CD14-positive monocyte (primary cell): ENCODE data around the gene THSD7A. TPM values are rescaled to one million over a fixed set of nuclear protein-coding genes. Genes with fewer than 3 reads are reported as not detected.

ENCODE experiments used
- DNase-seq, 3 donors: peaks; one replicate each; pipeline ENCODE4 v3.0.0-alpha.2; 2011 to 2022
- H2AFZ ChIP-seq: 2 replicates; pipeline ENCODE4 v1.6.0; 2012; ENCODE audit warnings: mild to moderate bottlenecking, low read depth, low read length, inconsistent platforms; ENCODE audit not compliant: insufficient read depth, poor library complexity, severe bottlenecking
- H3K27ac ChIP-seq, 2 donors: 1 replicate in 1 of 2; 2 replicates in 1 of 2; pipeline ENCODE4 v1.5.1; 2012 to 2013; ENCODE audit warnings: low read length in 2 of 2, control low read depth in 1 of 2, inconsistent platforms in 1 of 2, low read depth in 1 of 2, mild to moderate bottlenecking in 1 of 2
- H3K27me3 ChIP-seq, 2 donors: one replicate each; pipeline versions ENCODE4 v1.6.0 to v1.6.1; 2011 to 2013; ENCODE audit warnings: low read length in 2 of 2; ENCODE audit not compliant: control insufficient read depth in 2 of 2, insufficient read depth in 2 of 2
- H3K36me3 ChIP-seq, 2 donors: replicated peaks in 1 of 2; 1 replicate in 1 of 2; 2 replicates in 1 of 2; pipeline versions ENCODE4 v1.5.1 to v1.6.1; 2012 to 2013; ENCODE audit warnings: low read length in 2 of 2, control low read depth in 1 of 2, inconsistent platforms in 1 of 2, mild to moderate bottlenecking in 1 of 2; ENCODE audit not compliant: insufficient read depth in 2 of 2, control insufficient read depth in 1 of 2
- H3K4me1 ChIP-seq, 2 donors: 1 replicate in 1 of 2; 2 replicates in 1 of 2; pipeline versions ENCODE4 v1.5.1 to v1.6.1; 2012 to 2013; ENCODE audit warnings: low read length in 2 of 2, control low read depth in 1 of 2, inconsistent platforms in 1 of 2, mild to moderate bottlenecking in 1 of 2, moderate library complexity in 1 of 2; ENCODE audit not compliant: insufficient read depth in 2 of 2, control insufficient read depth in 1 of 2
- H3K4me2 ChIP-seq: replicated peaks from 2 replicates; pipeline ENCODE3; 2012; ENCODE audit warnings: low read length, moderate library complexity, mild to moderate bottlenecking; ENCODE audit not compliant: poor library complexity, severe bottlenecking; ENCODE audit errors: extremely low read depth
- H3K4me3 ChIP-seq, 3 experiments: fragments of 200-600 bp in 1 of 3; sonication (generic) in 1 of 3; replicated peaks in 1 of 3; 1 replicate in 2 of 3; 2 replicates in 1 of 3; pipeline ENCODE4 v1.5.1; 2011 to 2013; ENCODE audit warnings: low read length in 3 of 3, mild to moderate bottlenecking in 3 of 3, control low read depth in 2 of 3, low read depth in 2 of 3, inconsistent platforms in 1 of 3, moderate library complexity in 1 of 3
- H3K79me2 ChIP-seq: 2 replicates; pipeline ENCODE4 v1.6.0; 2012; ENCODE audit warnings: mild to moderate bottlenecking, control low read depth, inconsistent platforms, low read length, moderate library complexity; ENCODE audit not compliant: insufficient read depth
- H3K9ac ChIP-seq: 2 replicates; pipeline ENCODE4 v1.6.0; 2017; ENCODE audit warnings: low read length, mild to moderate bottlenecking; ENCODE audit not compliant: insufficient read depth, poor library complexity, severe bottlenecking
- H3K9me3 ChIP-seq, 2 donors: replicated peaks in 1 of 2; 1 replicate in 1 of 2; 2 replicates in 1 of 2; pipeline versions ENCODE4 v1.5.1 to v1.6.1; 2012 to 2013; ENCODE audit warnings: low read length in 2 of 2, control low read depth in 1 of 2; ENCODE audit not compliant: control insufficient read depth in 1 of 2, insufficient read depth in 1 of 2
- H4K20me1 ChIP-seq: 2 replicates; pipeline ENCODE4 v1.6.0; 2012; ENCODE audit warnings: mild to moderate bottlenecking, low read length, control low read depth, moderate library complexity; ENCODE audit not compliant: insufficient read depth
- H3K27ac Mint-ChIP-seq, 7 donors: one replicate each; pipeline ENCODE4 v1.8.0; 2020; ENCODE audit warnings: mild to moderate bottlenecking in 7 of 7, mixed read lengths in 7 of 7, moderate library complexity in 6 of 7, inconsistent platforms in 2 of 7
- H3K27me3 Mint-ChIP-seq, 3 donors: one replicate each; pipeline ENCODE4 v1.8.0; 2021 to 2022; ENCODE audit warnings: low read depth in 3 of 3, mild to moderate bottlenecking in 3 of 3, mixed read lengths in 3 of 3, moderate library complexity in 3 of 3, inconsistent platforms in 1 of 3
- H3K36me3 Mint-ChIP-seq, 2 donors: one replicate each; pipeline ENCODE4 v1.8.0; 2020; ENCODE audit warnings: mixed read lengths in 2 of 2, inconsistent platforms in 1 of 2, mild to moderate bottlenecking in 1 of 2
- H3K4me1 Mint-ChIP-seq: one replicate; pipeline ENCODE4 v1.8.0; 2020; ENCODE audit warnings: mild to moderate bottlenecking, mixed read lengths
- H3K4me3 Mint-ChIP-seq, 2 donors: one replicate each; pipeline ENCODE4 v1.8.0; 2020; ENCODE audit warnings: mild to moderate bottlenecking in 2 of 2, mixed read lengths in 2 of 2, moderate library complexity in 1 of 2
- H3K9me3 Mint-ChIP-seq, 7 donors: one replicate each; pipeline ENCODE4 v1.8.0; 2020 to 2022; ENCODE audit warnings: mixed read lengths in 7 of 7, mild to moderate bottlenecking in 6 of 7, moderate library complexity in 6 of 7, inconsistent platforms in 2 of 7
- CTCF ChIP-seq: fragments of 200-600 bp; IDR thresholded peaks from one replicate; pipeline ENCODE4 v1.8.0; 2022; ENCODE audit warnings: antibody characterized with exemption, mild to moderate bottlenecking
- WGBS: methylation state at CpG from one replicate; pipeline ENCODE4 v1.1.5; 2013; ENCODE audit warnings: missing lambda C conversion rate; ENCODE audit not compliant: insufficient coverage; 5-methylcytosine and 5-hydroxymethylcytosine counted together
- intact Hi-C, 2 donors: fragments of 100-400 bp; cut with micrococcal nuclease; formaldehyde crosslinking; loops; one replicate each; pipeline versions ENCODE4 v1.15.0 to v1.15.1; 2023
- polyA minus RNA-seq: library from RNA; depleted of rRNA, polyadenylated mRNA; stranded (reverse); fragments of >200 nt; gene quantifications from 2 replicates; pipeline ENCODE4 v1.2.3, GENCODE V29; 2012
- polyA plus RNA-seq, 3 donors: library from polyadenylated mRNA; depleted of rRNA in 1 of 3; unstranded in 2 of 3; stranded (reverse) in 1 of 3; fragments of 300-500 nt in 2 of 3; fragments of >200 nt in 1 of 3; fragmentation: Illumina TruSeq in 2 of 3; gene quantifications; 1 replicate in 2 of 3; 2 replicates in 1 of 3; pipeline ENCODE4 v1.2.3, GENCODE V29; 2012 to 2021
- total RNA-seq, 12 experiments: library from RNA in 1 of 12; stranded (reverse) in 1 of 12; fragments of 120-200 nt in 1 of 12; gene quantifications; one replicate each; pipeline ENCODE4 v1.2.4 and lab custom pipeline; 2013 to 2026; ENCODE audit warnings: mixed read lengths in 6 of 12, inconsistent platforms in 1 of 12

The THSD7A gene, protein sequence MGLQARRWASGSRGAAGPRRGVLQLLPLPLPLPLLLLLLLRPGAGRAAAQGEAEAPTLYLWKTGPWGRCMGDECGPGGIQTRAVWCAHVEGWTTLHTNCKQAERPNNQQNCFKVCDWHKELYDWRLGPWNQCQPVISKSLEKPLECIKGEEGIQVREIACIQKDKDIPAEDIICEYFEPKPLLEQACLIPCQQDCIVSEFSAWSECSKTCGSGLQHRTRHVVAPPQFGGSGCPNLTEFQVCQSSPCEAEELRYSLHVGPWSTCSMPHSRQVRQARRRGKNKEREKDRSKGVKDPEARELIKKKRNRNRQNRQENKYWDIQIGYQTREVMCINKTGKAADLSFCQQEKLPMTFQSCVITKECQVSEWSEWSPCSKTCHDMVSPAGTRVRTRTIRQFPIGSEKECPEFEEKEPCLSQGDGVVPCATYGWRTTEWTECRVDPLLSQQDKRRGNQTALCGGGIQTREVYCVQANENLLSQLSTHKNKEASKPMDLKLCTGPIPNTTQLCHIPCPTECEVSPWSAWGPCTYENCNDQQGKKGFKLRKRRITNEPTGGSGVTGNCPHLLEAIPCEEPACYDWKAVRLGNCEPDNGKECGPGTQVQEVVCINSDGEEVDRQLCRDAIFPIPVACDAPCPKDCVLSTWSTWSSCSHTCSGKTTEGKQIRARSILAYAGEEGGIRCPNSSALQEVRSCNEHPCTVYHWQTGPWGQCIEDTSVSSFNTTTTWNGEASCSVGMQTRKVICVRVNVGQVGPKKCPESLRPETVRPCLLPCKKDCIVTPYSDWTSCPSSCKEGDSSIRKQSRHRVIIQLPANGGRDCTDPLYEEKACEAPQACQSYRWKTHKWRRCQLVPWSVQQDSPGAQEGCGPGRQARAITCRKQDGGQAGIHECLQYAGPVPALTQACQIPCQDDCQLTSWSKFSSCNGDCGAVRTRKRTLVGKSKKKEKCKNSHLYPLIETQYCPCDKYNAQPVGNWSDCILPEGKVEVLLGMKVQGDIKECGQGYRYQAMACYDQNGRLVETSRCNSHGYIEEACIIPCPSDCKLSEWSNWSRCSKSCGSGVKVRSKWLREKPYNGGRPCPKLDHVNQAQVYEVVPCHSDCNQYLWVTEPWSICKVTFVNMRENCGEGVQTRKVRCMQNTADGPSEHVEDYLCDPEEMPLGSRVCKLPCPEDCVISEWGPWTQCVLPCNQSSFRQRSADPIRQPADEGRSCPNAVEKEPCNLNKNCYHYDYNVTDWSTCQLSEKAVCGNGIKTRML (N-terminal part only)
- 0.10 TPM for total RNA-seq (2013)
- polyA plus RNA-seq (under 1 TPM in 1 of 3 donors, not detected in 2; under 0.01 TPM), polyA minus RNA-seq (not detected in 2 replicates), total RNA-seq (lab: John Stamatoyannopoulos, UW) (0.04 to 5.5 (median 0.13) reads per million in 11 experiments)

DNA sequence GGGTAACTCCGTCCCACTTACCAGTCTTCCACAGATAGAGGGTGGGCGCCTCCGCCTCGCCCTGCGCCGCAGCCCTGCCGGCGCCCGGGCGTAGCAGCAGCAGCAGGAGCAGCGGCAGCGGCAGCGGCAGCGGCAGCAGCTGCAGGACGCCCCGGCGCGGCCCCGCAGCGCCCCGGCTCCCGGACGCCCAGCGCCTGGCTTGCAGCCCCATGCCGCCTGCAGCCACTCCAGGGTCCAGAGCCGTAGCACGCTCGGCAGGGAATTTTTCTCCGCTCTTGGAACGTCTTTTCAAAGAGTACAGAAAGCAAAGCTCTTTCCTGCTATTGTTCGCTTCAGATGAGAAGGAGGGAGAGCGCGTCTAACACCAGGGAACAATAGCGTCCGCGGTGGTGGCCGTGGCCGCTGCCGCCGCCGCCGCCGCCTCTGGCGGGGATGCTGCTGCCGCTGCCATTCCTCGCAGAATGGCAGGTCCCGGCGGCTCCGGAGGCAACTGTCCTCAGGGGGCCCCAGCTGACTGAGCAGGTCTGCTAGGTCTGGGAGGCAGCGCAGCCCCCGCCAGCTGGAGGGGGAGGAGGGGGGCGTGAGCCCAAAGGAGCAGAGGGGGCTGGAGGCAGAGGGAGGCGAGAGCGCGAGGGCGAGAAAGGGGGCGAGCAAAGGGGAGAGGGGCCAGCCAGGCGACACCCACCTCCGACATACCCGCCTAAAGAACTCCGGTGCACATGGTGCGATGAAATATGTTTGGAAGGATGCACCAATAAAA is at the start of gene THSD7A:
Gene THSD7A, minus strand, starts transcription at position 463 of the 760 bp plus-strand sequence. Its CDS starts 252 bp downstream, at position 211.
- peaks cover 27 to 30% of the 10 kb centered on the region in 2 donors for H3K27me3 ChIP-seq
- no peaks in the 10 kb centered on the region for H3K9me3 ChIP-seq
- H3K9ac ChIP-seq = peak within 1 kb of the TSS; percentile 6
- H3K4me2 ChIP-seq = peak within 1 kb of the TSS; percentile 71
- DNase-seq = peak in 1 of 3 donors; percentile 3
- WGBS = 5% methylated on average over 54 of the region's 62 CpGs
- no peaks in the 10 kb centered on the region for H3K79me2 ChIP-seq
- no peaks in the 10 kb centered on the region for H3K36me3 ChIP-seq
- no peak within 1 kb of the TSS for H3K27ac Mint-ChIP-seq
- intact Hi-C loops = no loop called here
- H3K4me1 Mint-ChIP-seq = peaks cover 19% of the 10 kb centered on the region
- no peaks in the 10 kb centered on the region for H3K36me3 Mint-ChIP-seq
- H3K4me3 ChIP-seq = peak within 1 kb of the TSS in 2 of 3 experiments; percentile 34 to 56
- H3K4me3 Mint-ChIP-seq = peak within 1 kb of the TSS; percentile 76 to 88
- no peaks in the 10 kb centered on the region for H4K20me1 ChIP-seq
- H3K27me3 Mint-ChIP-seq = peaks cover 16 to 33% (median 31%) of the 10 kb centered on the region in 3 donors
- peaks cover 0 to 3% (median 0%) of the 10 kb centered on the region in 7 donors for H3K9me3 Mint-ChIP-seq
- no peak within 1 kb of the TSS for H3K27ac ChIP-seq
- TF ChIP-seq CTCF = no peak
- peaks cover 6% of the 10 kb centered on the region in 2 donors for H3K4me1 ChIP-seq
- peak within 1 kb of the TSS; percentile 41 for H2AFZ ChIP-seq
